ENCODE data around the gene NEGR1. TPM values are rescaled to one million over a fixed set of nuclear protein-coding genes. Genes with fewer than 3 reads are reported as not detected.

NEGR1 gene
- total RNA-seq, 2 experiments from 2014 or later, result not detected

DNA sequence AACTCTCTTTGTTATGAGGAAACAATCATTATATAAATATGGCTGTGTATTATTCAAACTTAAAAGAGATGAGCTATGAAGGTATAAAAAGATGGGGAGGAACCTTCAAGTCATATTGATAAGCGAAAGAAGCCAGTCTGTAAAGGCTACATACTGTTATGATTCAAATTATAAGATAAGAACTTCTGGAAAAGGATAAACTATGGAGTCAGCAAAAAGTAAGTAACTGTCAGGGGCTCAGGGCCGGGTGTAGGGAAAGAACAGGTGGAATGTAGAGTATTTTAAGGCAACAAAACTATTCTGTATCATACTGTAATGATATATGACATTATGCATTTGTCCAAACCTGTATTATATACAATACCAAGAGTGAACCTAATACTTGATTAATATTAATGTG is 628.4 kb downstream of the NEGR1 start:
- no peak for DNase-seq
- H3K4me1 Mint-ChIP-seq, result no peaks in the 10 kb centered on the region
- POLR2A ChIA-PET, result no interaction called here
- no peak overlapping the region for H3K27ac Mint-ChIP-seq
- no peak for ATAC-seq (ENCODE audit: low read depth)
- no peaks in the 10 kb centered on the region for H3K27me3 Mint-ChIP-seq
- H3K36me3 Mint-ChIP-seq, result no peaks in the 10 kb centered on the region
- no peak overlapping the region for H3K4me3 Mint-ChIP-seq
- H3K9me3 Mint-ChIP-seq, result no peaks in the 10 kb centered on the region

DNA sequence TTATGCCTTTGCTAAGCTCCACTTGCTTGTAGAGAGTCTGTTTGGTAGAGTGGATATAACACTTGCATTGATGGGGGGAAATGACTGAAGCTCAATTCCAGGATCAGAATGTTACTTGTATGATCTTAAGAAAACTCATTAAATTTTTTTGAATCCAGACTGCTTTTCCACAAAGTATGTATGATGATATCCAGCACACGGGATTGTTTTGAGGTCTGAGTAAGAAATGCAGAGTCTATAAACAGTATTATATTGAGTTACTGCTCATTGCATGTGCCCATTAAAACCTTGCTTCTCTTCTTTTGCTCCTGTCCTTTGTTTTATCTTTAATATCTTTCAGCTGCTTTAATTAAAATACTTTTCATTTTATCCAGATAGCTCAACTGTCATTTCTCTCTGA is 631.1 kb downstream of the NEGR1 start:
- DNase-seq (no peak), ATAC-seq (ENCODE audit: low read depth) (no peak)
- POLR2A ChIA-PET, result no interaction called here
- H3K9me3 Mint-ChIP-seq, result no peaks in the 10 kb centered on the region
- no peak overlapping the region for H3K4me3 Mint-ChIP-seq
- no peak overlapping the region for H3K27ac Mint-ChIP-seq
- no peaks in the 10 kb centered on the region for H3K36me3 Mint-ChIP-seq
- H3K4me1 Mint-ChIP-seq, result no peaks in the 10 kb centered on the region
- H3K27me3 Mint-ChIP-seq, result no peaks in the 10 kb centered on the region

DNA sequence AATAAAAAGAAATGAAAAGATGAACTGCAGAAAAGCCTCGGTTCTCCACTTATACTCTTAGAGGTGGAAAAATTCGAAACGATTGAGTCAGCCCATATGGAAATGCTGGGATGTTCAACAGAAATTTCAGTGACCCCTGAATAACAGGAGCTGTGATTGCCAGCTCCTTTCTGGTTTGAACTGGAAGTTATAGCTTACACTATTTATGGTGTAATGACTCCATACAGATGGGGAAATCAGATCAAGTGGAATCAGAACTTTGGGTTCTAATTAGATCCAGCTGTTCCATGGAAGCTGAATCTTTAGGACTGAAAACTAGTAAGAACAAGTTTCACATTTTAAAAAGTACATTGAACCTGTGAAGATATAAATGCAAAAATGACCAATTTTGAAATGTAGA is 632.2 kb downstream of the NEGR1 start:
- no peak for DNase-seq
- Mint-ChIP-seq H3K9me3 (no peaks in the 10 kb centered on the region), H3K36me3 (no peaks in the 10 kb centered on the region), H3K27ac (no peak overlapping the region), H3K4me1 (no peaks in the 10 kb centered on the region), H3K27me3 (no peaks in the 10 kb centered on the region), H3K4me3 (no peak overlapping the region)
- POLR2A ChIA-PET, result no interaction called here
- no peak for ATAC-seq (ENCODE audit: low read depth)

DNA sequence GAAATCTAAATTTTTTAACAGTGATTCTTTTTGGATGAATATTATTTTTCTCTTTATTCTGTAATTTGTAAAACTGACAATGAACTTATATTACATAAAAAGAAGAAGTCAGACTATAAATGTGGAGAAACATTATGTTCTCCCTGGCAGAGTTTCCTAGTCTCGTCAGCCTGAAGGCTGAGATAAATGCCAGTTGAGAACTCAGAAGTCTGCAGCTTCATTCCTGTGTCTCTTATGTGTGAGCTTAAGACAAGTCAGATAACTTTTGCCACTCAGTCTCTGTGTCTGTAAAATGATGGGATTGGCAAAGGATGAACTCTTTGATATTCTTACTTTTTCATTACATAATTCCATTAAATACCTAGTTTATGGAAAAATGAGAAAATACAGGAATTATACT is 632.7 kb downstream of the NEGR1 start:
- Mint-ChIP-seq H3K36me3 (no peaks in the 10 kb centered on the region), H3K27me3 (no peaks in the 10 kb centered on the region), H3K27ac (no peak overlapping the region), H3K4me3 (no peak overlapping the region), H3K4me1 (no peaks in the 10 kb centered on the region), H3K9me3 (no peaks in the 10 kb centered on the region)
- POLR2A ChIA-PET, result no interaction called here
- DNase-seq (no peak), ATAC-seq (ENCODE audit: low read depth) (no peak)

DNA sequence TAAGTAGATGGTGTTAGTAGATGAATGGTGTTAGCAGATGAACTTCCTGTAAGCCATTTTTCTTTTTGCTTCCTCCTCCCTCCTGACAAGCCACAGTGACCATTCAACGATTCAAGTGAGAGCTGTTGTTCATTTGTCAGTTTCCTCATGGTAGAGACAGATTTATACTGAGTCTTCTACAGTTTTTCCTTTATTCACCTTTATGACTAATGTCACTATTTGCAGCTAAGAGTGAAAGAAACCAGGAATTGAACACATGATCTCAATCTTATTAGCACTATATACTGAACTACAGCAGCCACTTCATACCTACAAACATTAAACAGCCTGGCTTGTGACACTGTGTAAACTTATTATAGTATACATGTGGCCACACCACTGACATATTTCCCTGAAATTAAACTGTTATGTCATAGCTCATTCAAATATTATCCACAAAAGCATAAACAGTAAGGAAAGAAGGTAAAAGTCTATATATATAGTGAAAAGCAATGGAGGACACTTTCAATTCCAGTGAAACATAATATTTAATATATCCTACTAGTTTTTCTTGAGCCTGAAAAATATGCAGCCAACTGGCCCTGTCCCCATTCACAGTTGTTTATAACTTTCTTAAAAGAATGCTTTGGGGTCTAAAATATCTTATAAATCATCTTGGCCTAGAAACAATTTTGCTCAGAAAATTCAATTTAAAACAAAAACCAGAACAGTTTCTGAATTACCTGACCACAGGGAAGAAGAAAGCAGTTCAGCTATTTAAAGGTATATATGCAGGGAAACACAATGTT is 634.6 kb downstream of the NEGR1 start:
- ATAC-seq (ENCODE audit: low read depth), result no peak
- H3K36me3 Mint-ChIP-seq, result no peaks in the 10 kb centered on the region
- DNase-seq, result no peak
- H3K4me1 Mint-ChIP-seq, result no peaks in the 10 kb centered on the region
- POLR2A ChIA-PET, result no interaction called here
- no peak overlapping the region for H3K4me3 Mint-ChIP-seq
- no peaks in the 10 kb centered on the region for H3K27me3 Mint-ChIP-seq
- no peaks in the 10 kb centered on the region for H3K9me3 Mint-ChIP-seq
- H3K27ac Mint-ChIP-seq, result no peak overlapping the region

DNA sequence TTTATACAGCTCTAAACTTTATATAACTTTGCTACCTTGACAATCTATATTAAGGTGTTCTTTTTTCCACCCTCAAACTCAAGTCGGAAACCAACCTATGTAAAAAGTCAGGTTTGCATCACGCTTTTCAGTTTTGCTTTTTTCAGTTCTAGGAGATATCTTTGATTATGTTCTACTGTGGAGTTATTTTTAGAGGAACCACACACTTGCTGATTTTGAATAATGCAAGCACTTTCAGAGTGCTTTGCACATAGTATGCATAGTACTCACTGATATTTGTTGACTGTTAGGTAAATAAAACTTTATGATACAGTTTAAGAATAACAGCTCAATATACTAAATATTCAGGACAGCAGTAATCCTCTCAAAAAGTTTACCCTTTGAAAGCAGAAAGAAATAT is 637.3 kb downstream of the NEGR1 start:
- H3K27me3 Mint-ChIP-seq, result no peaks in the 10 kb centered on the region
- no peaks in the 10 kb centered on the region for H3K36me3 Mint-ChIP-seq
- ATAC-seq (ENCODE audit: low read depth) (no peak), DNase-seq (no peak)
- H3K9me3 Mint-ChIP-seq, result no peaks in the 10 kb centered on the region
- POLR2A ChIA-PET, result no interaction called here
- H3K27ac Mint-ChIP-seq, result no peak overlapping the region
- no peaks in the 10 kb centered on the region for H3K4me1 Mint-ChIP-seq
- H3K4me3 Mint-ChIP-seq, result no peak overlapping the region

DNA sequence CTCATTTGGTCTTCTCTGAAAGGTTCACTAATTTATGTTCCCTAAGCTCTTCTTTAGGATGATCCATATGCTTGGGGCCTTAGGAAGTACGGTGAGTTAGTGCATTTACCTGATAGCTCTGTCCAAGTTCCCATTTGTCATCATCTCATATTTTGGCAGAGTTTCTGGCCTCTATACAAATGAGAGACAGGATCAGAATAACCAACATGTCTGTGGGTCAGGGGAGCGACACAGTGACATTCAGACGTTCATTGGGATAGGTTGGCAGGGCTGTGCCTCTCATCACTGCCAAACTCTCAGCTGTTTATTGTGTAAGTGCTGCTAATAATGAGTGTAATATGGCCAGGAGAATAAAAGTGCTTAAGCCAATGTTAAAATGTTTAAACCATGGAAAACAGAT is 640.4 kb downstream of the NEGR1 start:
- POLR2A ChIA-PET, result no interaction called here
- no peak for DNase-seq
- H3K27me3 Mint-ChIP-seq, result no peaks in the 10 kb centered on the region
- no peaks in the 10 kb centered on the region for H3K9me3 Mint-ChIP-seq
- no peaks in the 10 kb centered on the region for H3K4me1 Mint-ChIP-seq
- no peak overlapping the region for H3K27ac Mint-ChIP-seq
- H3K4me3 Mint-ChIP-seq, result no peak overlapping the region
- H3K36me3 Mint-ChIP-seq, result no peaks in the 10 kb centered on the region
- no peak for ATAC-seq (ENCODE audit: low read depth)

DNA sequence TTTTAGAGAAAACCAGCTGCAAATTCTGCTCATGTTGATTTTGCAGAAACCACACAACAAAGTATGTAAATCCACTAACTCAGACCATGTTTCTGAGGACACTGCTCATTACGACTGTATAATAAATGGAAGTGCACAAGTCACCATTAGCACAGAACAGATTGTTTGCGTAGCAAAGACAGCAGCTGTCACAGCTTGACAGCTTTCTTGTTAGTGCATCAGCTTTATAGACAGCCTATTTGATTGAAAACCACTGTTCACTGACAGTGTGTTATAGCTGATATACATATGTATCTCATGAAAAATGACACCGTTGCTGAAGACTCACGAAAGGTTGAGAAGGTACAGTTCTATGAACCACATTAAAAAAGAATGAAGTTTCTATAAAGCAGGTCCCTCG is 641.3 kb downstream of the NEGR1 start:
- H3K4me1 Mint-ChIP-seq, result no peaks in the 10 kb centered on the region
- no peaks in the 10 kb centered on the region for H3K9me3 Mint-ChIP-seq
- no peak overlapping the region for H3K27ac Mint-ChIP-seq
- POLR2A ChIA-PET, result no interaction called here
- no peaks in the 10 kb centered on the region for H3K27me3 Mint-ChIP-seq
- no peak for DNase-seq
- H3K36me3 Mint-ChIP-seq, result no peaks in the 10 kb centered on the region
- no peak overlapping the region for H3K4me3 Mint-ChIP-seq
- ATAC-seq (ENCODE audit: low read depth), result no peak

DNA sequence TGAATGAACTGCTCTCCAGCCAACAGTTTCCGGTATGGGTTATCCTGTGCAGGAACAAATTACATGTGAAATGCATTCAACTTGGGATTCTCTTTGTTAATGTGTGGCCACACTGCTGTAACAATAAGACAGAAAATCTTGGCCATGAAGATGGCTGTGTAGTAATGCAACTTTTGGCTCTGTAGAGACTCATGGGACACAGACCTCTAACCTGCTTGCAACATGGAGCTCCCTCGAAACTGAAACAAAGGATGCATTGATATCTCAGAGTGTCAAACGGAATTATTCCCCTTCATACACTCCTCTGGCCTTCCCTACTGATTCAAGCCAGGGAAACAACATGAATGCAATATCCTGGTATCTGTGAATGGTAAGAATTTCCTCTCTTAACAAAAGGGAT is 642.2 kb downstream of the NEGR1 start:
- Mint-ChIP-seq H3K4me3 (no peak overlapping the region), H3K36me3 (no peaks in the 10 kb centered on the region), H3K9me3 (no peaks in the 10 kb centered on the region), H3K4me1 (no peaks in the 10 kb centered on the region), H3K27me3 (no peaks in the 10 kb centered on the region), H3K27ac (no peak overlapping the region)
- POLR2A ChIA-PET, result no interaction called here
- ATAC-seq (ENCODE audit: low read depth), result no peak
- DNase-seq, result no peak

DNA sequence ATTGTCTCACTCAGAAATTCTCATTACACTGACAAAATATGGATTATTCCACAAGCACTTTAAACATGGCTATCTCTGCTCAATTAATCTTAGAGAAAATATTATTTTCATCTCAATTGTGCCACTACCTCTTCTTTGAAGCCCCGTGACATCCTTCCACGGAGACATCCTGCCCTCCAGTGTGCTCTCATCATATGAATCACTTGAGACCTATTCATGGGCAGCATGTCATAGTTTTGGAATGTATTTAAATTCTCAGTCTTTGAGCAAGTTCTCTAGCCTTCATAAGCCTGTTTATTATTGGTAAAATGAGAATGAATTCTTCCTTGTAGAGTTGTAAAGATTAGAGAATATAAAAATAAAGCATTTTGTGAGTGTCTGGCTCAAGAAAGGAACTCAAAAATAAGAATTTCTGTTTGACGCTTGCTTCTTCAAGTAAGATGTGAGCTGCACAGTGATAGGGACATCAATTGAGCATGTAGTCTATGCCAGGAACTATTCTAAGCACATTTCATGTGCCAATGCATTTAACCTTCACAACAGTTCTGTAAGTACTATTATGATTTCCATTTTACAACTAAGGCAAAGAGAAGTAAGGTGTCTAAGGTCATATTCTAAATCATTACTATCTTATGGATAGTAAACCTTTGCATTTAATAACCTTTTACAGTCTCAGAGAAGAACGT is 644.1 kb downstream of the NEGR1 start:
- ATAC-seq (ENCODE audit: low read depth), result no peak
- POLR2A ChIA-PET, result no interaction called here
- Mint-ChIP-seq H3K4me3 (no peak overlapping the region), H3K27ac (no peak overlapping the region), H3K36me3 (no peaks in the 10 kb centered on the region), H3K27me3 (no peaks in the 10 kb centered on the region), H3K9me3 (no peaks in the 10 kb centered on the region), H3K4me1 (no peaks in the 10 kb centered on the region)
- no peak for DNase-seq

DNA sequence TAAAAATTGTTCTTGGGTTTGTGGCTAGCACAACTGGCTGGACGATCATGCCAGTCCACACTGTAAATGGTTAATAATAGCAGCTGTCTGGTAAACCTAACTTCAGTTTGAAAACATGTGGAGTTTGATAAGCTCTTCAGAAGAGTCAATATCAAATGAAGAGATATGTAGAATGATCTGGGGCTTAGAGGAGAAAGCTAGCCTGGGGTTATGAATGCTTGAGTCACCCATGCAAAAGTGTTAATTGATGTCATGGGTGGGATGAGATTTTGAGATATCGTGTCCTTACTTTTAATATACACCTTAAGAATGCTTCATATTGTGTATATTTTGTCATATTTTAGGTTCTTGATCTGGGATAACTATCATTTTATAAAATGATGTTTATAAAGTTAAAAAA is 646.8 kb downstream of the NEGR1 start:
- Mint-ChIP-seq H3K27me3 (no peaks in the 10 kb centered on the region), H3K4me3 (no peak overlapping the region), H3K27ac (no peak overlapping the region), H3K36me3 (no peaks in the 10 kb centered on the region), H3K9me3 (no peaks in the 10 kb centered on the region), H3K4me1 (no peaks in the 10 kb centered on the region)
- DNase-seq (no peak), ATAC-seq (ENCODE audit: low read depth) (no peak)
- POLR2A ChIA-PET, result no interaction called here

DNA sequence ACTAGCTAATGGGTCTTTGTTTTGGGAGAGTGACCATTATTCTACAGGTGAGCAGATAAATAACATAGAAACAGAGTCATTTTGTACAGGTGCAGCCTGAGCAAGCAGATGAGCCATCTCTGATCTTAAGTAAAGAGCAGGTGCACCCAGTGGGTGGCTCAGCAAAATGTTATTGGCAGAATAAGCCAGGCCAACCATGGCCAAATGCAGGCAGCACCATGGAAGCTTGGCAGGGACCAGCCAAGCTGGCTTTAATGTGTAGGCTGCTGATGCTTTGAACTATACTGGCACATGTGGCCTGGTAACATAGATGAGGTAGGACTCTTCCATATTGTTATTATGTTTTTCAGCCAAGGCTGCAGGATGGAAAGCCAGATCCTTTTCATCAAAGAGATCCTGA is 648.2 kb downstream of the NEGR1 start:
- Mint-ChIP-seq H3K4me3 (no peak overlapping the region), H3K36me3 (no peaks in the 10 kb centered on the region), H3K27ac (no peak overlapping the region), H3K9me3 (peaks cover 2% of the 10 kb centered on the region), H3K4me1 (no peaks in the 10 kb centered on the region), H3K27me3 (no peaks in the 10 kb centered on the region)
- no peak for DNase-seq
- no peak for ATAC-seq (ENCODE audit: low read depth)
- POLR2A ChIA-PET, result no interaction called here

DNA sequence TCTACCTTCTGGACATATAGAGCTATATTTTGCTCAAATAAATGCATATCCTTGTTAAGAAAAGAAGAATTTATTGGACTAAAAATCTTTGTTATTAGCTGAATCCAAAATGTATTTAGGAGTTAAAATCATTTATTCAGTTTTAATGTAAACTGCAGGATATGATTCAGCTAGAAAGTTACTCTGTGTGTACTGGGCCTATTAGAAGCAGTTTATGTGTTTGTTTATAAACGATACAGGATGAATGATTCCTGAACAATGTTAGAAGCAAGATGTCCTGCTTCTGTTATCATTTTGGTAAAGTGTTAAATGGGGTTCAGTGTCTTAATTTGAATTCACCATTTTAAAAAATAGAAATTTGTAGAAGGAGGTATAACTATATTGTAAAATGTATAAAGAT is 652.3 kb downstream of the NEGR1 start:
- Mint-ChIP-seq H3K4me3 (no peak overlapping the region), H3K27me3 (no peaks in the 10 kb centered on the region), H3K36me3 (no peaks in the 10 kb centered on the region), H3K9me3 (peaks cover 5% of the 10 kb centered on the region), H3K27ac (no peak overlapping the region), H3K4me1 (no peaks in the 10 kb centered on the region)
- DNase-seq, result no peak
- ATAC-seq (ENCODE audit: low read depth), result no peak
- POLR2A ChIA-PET, result no interaction called here

DNA sequence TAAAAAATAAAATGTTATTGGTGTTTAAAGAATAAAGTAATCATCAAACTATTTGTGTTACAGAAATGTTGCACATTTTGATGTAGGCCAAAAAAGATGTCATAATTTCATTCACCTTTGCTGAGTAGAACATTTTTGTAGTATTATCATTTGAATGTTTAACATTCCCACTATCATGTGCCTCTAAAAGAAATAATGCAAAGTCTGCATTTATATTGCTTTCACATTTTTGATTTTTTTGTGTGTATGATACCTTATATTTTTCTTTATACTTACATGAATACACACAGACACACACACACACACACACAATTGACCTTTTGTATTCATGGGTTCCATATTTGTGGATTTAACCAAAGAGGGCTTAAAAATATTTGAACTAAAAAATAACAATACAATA is 657.3 kb downstream of the NEGR1 start:
- ATAC-seq (ENCODE audit: low read depth), result no peak
- Mint-ChIP-seq H3K36me3 (no peaks in the 10 kb centered on the region), H3K27me3 (no peaks in the 10 kb centered on the region), H3K9me3 (peaks cover 5% of the 10 kb centered on the region), H3K4me1 (no peaks in the 10 kb centered on the region), H3K4me3 (no peak overlapping the region), H3K27ac (no peak overlapping the region)
- POLR2A ChIA-PET, result no interaction called here
- DNase-seq, result no peak

Data from activated naive CD8-positive, alpha-beta T cell treated with anti-CD3 and anti-CD28 coated beads, Interleukin-2, amount 10 ng/mL, durations not matched to agents 7 days and 5 days (primary cell).